DND-41 (cell line): Measurements from ENCODE around the gene DBP.

ENCODE experiments used
- CTCF ChIP-seq: IDR thresholded peaks from 2 replicates; pipeline ENCODE4 v1.5.1; 2012; ENCODE audit warnings: borderline replicate concordance, low read length, moderate library complexity, mild to moderate bottlenecking; ENCODE audit not compliant: poor library complexity, severe bottlenecking; ENCODE audit errors: extremely low read depth
- EZH2 ChIP-seq: IDR thresholded peaks from 3 replicates; pipeline ENCODE4 v1.6.1; 2012; ENCODE audit warnings: borderline replicate concordance, low read depth, mild to moderate bottlenecking, moderate library complexity, low read length, inconsistent platforms; ENCODE audit not compliant: severe bottlenecking

- TF ChIP-seq CTCF (no peak), EZH2 (no peak)
Measured at GRCh38 chr19:48595171-48595570, 42.0 kb downstream of the DBP start.
